Memory B cell (primary cell): ENCODE data around the gene RBM11.

Source experiments
- ATAC-seq: fragments of 150-1000 bp; cut with Tn5 transposase; 2 replicates; pipeline ENCODE4 v1.10.0; 2021; ENCODE audit warnings: low read depth, mild to moderate bottlenecking, moderate library complexity
- DNase-seq, 2 donors: peaks; one replicate each; pipeline ENCODE4 v3.0.0; 2022; ENCODE audit warnings: low spot score in 2 of 2
- H3K27ac Mint-ChIP-seq: one replicate; pipeline ENCODE4 v1.8.0; 2022; ENCODE audit warnings: mild to moderate bottlenecking, moderate library complexity, mixed read lengths
- H3K27me3 Mint-ChIP-seq: one replicate; pipeline ENCODE4 v1.8.0; 2022; ENCODE audit warnings: mixed read lengths
- H3K36me3 Mint-ChIP-seq: one replicate; pipeline ENCODE4 v1.8.0; 2022; ENCODE audit warnings: mild to moderate bottlenecking, mixed read lengths
- H3K4me1 Mint-ChIP-seq: one replicate; pipeline ENCODE4 v1.8.0; 2022; ENCODE audit warnings: mixed read lengths
- H3K4me3 Mint-ChIP-seq: one replicate; pipeline ENCODE4 v1.8.0; 2022; ENCODE audit warnings: mild to moderate bottlenecking, moderate library complexity, mixed read lengths
- H3K9me3 Mint-ChIP-seq: one replicate; pipeline ENCODE4 v1.8.0; 2022; ENCODE audit warnings: mixed read lengths

The RBM11 gene

DNA sequence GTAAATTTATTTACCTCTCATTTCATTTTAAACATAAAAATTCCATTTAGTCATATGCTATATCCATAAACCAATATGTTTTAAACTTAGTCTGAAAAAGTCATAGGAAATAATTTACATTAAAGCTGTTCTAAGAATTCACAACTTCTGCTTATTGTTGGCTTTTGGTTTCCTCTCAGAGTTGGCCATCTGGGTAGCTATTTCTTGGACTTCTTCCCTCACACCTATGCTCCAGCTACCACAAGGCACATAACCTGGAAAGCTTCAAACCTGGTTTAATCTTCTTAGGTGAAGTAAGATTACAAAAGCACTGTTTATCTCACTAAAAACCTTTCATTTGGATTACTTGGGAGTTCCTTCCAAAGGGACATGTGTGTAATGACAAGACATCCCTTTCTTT lies 29.8 kb downstream of the RBM11 start:
- DNase-seq: no peak

DNA sequence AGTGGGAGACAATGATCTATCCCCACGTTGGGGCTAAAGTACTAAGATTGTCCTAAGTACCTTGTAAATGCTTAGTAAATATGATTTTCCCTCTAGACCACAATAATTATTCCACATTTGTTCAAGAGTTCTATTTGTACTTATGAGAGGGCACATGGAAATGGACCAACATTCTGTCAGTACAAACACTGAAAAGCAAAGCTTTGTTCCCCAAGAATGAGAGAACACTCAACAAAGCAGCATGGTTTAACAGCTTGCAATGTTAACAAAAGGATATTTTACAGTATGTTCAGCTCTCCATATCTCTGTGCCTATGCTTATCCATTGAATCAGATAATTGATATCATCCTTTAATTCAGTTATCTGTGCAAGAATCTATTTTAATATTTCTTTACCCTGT lies 35.4 kb downstream of the RBM11 start:
- DNase-seq: no peak
- H3K4me3 Mint-ChIP-seq: no peak overlapping the region
- H3K27me3 Mint-ChIP-seq: peaks cover 10% of the 10 kb centered on the region
- H3K9me3 Mint-ChIP-seq: peaks cover 4% of the 10 kb centered on the region
- no peak overlapping the region for H3K27ac Mint-ChIP-seq
- H3K36me3 Mint-ChIP-seq: no peaks in the 10 kb centered on the region
- ATAC-seq: no peak
- peaks cover 4% of the 10 kb centered on the region for H3K4me1 Mint-ChIP-seq

More for the DNA sequence above, 29.8 kb downstream of the RBM11 start:
- no peak overlapping the region for H3K27ac Mint-ChIP-seq
- no peaks in the 10 kb centered on the region for H3K36me3 Mint-ChIP-seq
- H3K4me3 Mint-ChIP-seq: no peak overlapping the region
- peaks cover 3% of the 10 kb centered on the region for H3K4me1 Mint-ChIP-seq
- H3K9me3 Mint-ChIP-seq: peaks cover 4% of the 10 kb centered on the region
- no peak for ATAC-seq
- peaks cover 10% of the 10 kb centered on the region for H3K27me3 Mint-ChIP-seq

DNA sequence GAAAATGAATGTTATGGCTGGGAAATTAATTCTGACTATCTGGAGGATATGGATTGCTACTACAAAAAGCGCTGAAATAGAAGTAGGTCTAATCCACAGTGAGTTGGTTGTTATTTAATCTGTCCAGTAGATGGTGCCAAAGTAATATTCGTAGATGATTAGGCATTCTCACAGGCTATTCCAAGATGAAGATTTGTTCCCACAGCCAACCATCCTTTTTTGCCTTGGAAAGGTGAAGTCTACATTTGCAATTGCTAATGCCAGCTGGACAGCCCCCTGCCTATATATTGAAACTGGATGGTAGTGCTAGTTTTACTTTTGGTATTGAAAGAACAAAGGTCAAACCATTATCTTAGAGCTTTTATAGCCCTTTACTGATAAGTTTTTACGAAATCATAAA lies 43.8 kb downstream of the RBM11 start:
- peak; percentile 70 for ATAC-seq
- DNase-seq: peak in 1 of 2 donors; percentile 10
- Mint-ChIP-seq H3K27ac (no peak overlapping the region), H3K27me3 (peaks cover 2% of the 10 kb centered on the region), H3K4me1 (no peaks in the 10 kb centered on the region), H3K36me3 (no peaks in the 10 kb centered on the region), H3K4me3 (no peak overlapping the region), H3K9me3 (no peaks in the 10 kb centered on the region)

GRCh38 chr21:14260174-14260764 lies 44.3 kb downstream of the RBM11 start:
- H3K4me3 Mint-ChIP-seq: no peak overlapping the region

DNA sequence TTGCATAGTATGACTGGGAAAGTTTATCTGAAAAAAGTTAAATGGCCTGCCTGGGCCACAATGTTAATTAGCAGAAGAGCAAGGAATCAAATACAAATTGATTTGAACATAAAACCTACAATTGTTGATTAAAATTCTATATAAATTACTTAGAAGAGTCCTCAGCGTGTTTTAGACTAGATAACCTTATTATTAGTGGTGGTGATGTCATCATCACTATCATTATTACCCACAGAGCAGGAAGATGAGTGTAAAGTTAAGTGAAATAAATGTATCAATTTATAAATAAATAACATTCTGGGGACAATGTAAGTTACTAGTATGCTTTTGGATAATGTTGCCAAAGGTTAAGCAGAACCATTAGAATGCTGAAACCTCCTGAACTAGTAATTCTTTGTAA lies 46.1 kb downstream of the RBM11 start:
- Mint-ChIP-seq H3K27me3 (peaks cover 2% of the 10 kb centered on the region), H3K9me3 (no peaks in the 10 kb centered on the region), H3K4me3 (no peak overlapping the region), H3K4me1 (no peaks in the 10 kb centered on the region), H3K27ac (no peak overlapping the region), H3K36me3 (no peaks in the 10 kb centered on the region)
- DNase-seq (no peak), ATAC-seq (no peak)

More at GRCh38 chr21:14260174-14260764, 44.3 kb downstream of the RBM11 start:
- DNase-seq (no peak), ATAC-seq (no peak)
- no peak overlapping the region for H3K27ac Mint-ChIP-seq
- H3K27me3 Mint-ChIP-seq: peaks cover 2% of the 10 kb centered on the region
- no peaks in the 10 kb centered on the region for H3K36me3 Mint-ChIP-seq
- H3K4me1 Mint-ChIP-seq: no peaks in the 10 kb centered on the region
- H3K9me3 Mint-ChIP-seq: no peaks in the 10 kb centered on the region

DNA sequence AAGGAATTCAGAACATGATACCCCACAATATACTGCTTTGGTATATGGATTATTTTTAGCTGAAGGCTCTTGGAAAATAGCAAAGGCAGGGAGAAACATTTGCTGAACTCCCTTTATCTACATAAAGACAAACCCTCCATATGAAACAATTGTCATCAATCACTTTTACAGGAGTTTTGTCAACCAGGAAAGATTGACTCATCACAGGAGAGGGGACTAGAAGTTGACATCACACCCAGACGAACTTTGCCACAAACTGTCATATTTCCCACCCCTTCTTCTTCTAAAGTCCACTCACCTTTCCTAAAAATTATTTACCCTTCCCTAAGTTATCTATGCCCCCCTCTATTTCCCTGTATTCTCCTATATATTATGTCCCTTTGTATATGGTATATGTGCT lies 47.9 kb downstream of the RBM11 start:
- DNase-seq: no peak
- Mint-ChIP-seq H3K9me3 (no peaks in the 10 kb centered on the region), H3K4me1 (no peaks in the 10 kb centered on the region), H3K4me3 (no peak overlapping the region), H3K36me3 (no peaks in the 10 kb centered on the region), H3K27me3 (peaks cover 5% of the 10 kb centered on the region), H3K27ac (no peak overlapping the region)
- ATAC-seq: no peak

DNA sequence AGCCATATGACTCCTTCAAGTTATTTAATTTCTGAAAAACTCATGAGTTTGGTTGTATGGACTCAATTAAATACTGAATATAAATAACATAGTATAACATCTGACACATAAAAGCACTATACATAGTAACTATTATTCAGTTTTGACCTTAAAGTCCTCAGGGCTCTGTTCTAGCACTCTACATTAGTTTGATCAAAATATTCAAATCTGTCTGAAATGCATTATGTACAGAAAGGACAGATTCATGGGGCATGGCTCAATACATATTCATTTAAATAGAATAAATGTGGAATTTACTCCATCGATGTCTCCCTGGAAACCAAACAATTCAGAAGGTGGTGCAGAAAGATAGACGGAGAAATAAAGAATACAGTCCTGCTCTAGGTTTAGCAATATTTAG lies 49.1 kb downstream of the RBM11 start:
- Mint-ChIP-seq H3K27ac (no peak overlapping the region), H3K4me1 (no peaks in the 10 kb centered on the region), H3K4me3 (no peak overlapping the region), H3K36me3 (no peaks in the 10 kb centered on the region), H3K9me3 (no peaks in the 10 kb centered on the region), H3K27me3 (peaks cover 5% of the 10 kb centered on the region)
- no peak for DNase-seq
- no peak for ATAC-seq

GRCh38 chr21:14267076-14267475 lies 51.1 kb downstream of the RBM11 start:
- Mint-ChIP-seq H3K4me3 (no peak overlapping the region), H3K36me3 (no peaks in the 10 kb centered on the region), H3K27ac (no peak overlapping the region), H3K27me3 (peaks cover 7% of the 10 kb centered on the region), H3K9me3 (no peaks in the 10 kb centered on the region), H3K4me1 (no peaks in the 10 kb centered on the region)
- ATAC-seq (no peak), DNase-seq (no peak)

GRCh38 chr21:14270631-14271030 lies 54.7 kb downstream of the RBM11 start:
- DNase-seq (no peak), ATAC-seq (no peak)
- Mint-ChIP-seq H3K36me3 (no peaks in the 10 kb centered on the region), H3K27ac (no peak overlapping the region), H3K4me1 (no peaks in the 10 kb centered on the region), H3K9me3 (no peaks in the 10 kb centered on the region), H3K27me3 (peaks cover 17% of the 10 kb centered on the region), H3K4me3 (no peak overlapping the region)

DNA sequence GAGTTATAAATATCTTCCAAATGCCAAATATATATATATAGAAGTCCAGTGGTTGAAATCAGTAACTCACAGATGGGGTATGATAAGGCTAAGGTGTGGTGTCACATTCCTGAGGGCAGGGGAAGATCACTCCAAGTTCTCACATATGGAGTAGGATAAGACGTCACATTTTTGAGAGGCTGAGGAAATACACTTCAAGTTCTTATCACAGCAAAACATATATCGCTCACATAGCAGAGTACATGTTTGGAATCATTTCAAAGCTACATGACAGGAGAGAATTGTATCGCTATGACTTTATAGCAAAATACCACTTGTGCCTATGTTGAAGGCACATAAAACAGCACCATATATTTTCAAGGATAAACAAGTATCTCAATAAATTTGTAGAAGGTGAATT lies 55.1 kb downstream of the RBM11 start:
- no peak overlapping the region for H3K27ac Mint-ChIP-seq
- no peaks in the 10 kb centered on the region for H3K9me3 Mint-ChIP-seq
- H3K27me3 Mint-ChIP-seq: peaks cover 19% of the 10 kb centered on the region
- no peaks in the 10 kb centered on the region for H3K36me3 Mint-ChIP-seq
- H3K4me1 Mint-ChIP-seq: no peaks in the 10 kb centered on the region
- no peak for ATAC-seq
- no peak overlapping the region for H3K4me3 Mint-ChIP-seq
- no peak for DNase-seq

DNA sequence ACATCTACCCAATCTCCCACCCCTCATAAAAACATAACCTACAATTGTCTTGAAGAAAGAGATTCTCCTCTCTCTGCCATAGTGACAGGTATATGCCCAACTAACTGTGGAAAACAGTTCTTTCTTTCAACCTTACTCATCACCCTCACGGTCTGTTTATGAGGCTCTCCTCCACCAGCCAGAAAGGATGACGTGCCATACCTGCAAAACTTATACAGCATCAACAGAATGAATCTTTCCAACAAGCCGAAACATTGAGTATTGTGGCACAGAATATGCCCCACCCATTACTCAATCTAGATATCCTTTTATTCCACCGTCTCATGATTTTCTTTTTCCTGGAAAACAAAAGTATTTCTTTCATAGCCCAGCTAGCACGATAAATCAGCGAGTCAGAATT lies 55.7 kb downstream of the RBM11 start:
- no peak overlapping the region for H3K4me3 Mint-ChIP-seq
- H3K36me3 Mint-ChIP-seq: no peaks in the 10 kb centered on the region
- H3K27me3 Mint-ChIP-seq: peaks cover 19% of the 10 kb centered on the region
- no peak overlapping the region for H3K27ac Mint-ChIP-seq
- no peak for DNase-seq
- no peaks in the 10 kb centered on the region for H3K9me3 Mint-ChIP-seq
- no peaks in the 10 kb centered on the region for H3K4me1 Mint-ChIP-seq
- no peak for ATAC-seq

DNA sequence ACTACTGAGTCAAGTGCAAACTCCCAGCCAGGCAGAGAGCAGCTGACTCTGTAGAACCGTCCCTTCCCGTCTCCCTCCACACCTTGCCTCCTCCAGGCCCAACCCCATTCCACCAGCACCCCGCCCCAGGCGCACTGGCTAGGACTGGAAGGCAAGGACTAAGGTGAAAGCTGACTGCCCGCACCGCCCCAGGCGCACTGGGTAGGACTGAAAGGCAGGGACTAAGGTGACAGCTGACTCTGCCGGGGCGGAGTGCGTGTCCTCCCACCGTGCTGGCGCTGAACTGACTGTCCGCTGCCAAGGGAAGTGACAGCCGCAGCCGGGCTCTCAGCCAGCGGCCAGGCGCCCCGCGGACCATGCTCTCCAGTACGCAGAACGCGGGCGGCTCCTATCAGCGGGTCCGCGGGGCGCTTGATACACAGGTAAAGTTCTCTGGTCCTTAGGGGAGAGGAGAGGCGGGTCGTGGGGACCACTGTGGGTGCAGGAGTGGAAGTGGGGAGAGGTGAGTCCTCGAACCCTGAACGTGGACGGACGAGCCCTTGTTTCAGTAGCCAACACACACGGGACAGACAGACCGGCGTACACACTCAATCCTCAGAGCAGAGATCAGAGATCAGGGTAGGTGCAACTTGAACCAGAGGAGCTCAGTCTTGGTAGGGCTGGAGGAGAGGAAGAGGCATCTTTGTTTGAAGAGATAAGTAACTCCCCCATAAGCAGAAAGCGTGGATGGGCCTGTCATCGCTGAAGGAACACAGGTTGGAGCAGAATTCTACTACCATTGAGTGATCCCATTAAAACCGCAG lies 58.0 kb downstream of the RBM11 start:
- Mint-ChIP-seq H3K4me1 (no peaks in the 10 kb centered on the region), H3K27ac (no peak overlapping the region), H3K36me3 (no peaks in the 10 kb centered on the region), H3K27me3 (peaks cover 17% of the 10 kb centered on the region), H3K9me3 (no peaks in the 10 kb centered on the region), H3K4me3 (no peak overlapping the region)
- ATAC-seq (no peak), DNase-seq (no peak)

- no peak overlapping the region for H3K4me3 Mint-ChIP-seq
- no peaks in the 10 kb centered on the region for H3K9me3 Mint-ChIP-seq
- peaks cover 1% of the 10 kb centered on the region for H3K4me1 Mint-ChIP-seq
- DNase-seq (no peak), ATAC-seq (no peak)
- H3K27ac Mint-ChIP-seq: no peak overlapping the region
- peaks cover 17% of the 10 kb centered on the region for H3K27me3 Mint-ChIP-seq
- no peaks in the 10 kb centered on the region for H3K36me3 Mint-ChIP-seq
Observed at GRCh38 chr21:14275702-14276205, 59.8 kb downstream of the RBM11 start.
